Transverse colon (tissue), 3 donors: ENCODE results near the gene CDKN1A.

ENCODE experiments used
- POLR2A ChIP-seq: fragments of 450-650 bp; IDR thresholded peaks from one replicate; pipeline ENCODE4 v1.6.1; 2016; ENCODE audit warnings: antibody characterized with exemption, mild to moderate bottlenecking, moderate library complexity
- TF ChIP-seq, protein P1 (sequence below), 5 experiments: fragments of 200-600 bp in 3 of 5; fragments of 450-650 bp in 2 of 5; sonication (generic) in 3 of 5; IDR thresholded peaks; 1 replicate in 2 of 5; 2 replicates in 3 of 5; pipeline ENCODE4 v1.5.1; 2016 to 2017; ENCODE audit warnings: antibody characterized with exemption in 5 of 5, inconsistent platforms in 3 of 5, mild to moderate bottlenecking in 2 of 5, moderate library complexity in 1 of 5

DNA sequence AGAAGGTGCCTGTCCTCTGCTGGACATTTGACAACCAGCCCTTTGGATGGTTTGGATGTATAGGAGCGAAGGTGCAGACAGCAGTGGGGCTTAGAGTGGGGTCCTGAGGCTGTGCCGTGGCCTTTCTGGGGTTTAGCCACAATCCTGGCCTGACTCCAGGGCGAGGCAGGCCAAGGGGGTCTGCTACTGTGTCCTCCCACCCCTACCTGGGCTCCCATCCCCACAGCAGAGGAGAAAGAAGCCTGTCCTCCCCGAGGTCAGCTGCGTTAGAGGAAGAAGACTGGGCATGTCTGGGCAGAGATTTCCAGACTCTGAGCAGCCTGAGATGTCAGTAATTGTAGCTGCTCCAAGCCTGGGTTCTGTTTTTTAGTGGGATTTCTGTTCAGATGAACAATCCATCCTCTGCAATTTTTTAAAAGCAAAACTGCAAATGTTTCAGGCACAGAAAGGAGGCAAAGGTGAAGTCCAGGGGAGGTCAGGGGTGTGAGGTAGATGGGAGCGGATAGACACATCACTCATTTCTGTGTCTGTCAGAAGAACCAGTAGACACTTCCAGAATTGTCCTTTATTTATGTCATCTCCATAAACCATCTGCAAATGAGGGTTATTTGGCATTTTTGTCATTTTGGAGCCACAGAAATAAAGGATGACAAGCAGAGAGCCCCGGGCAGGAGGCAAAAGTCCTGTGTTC is 1.3 kb upstream of the CDKN1A start:
- TF ChIP-seq, protein P1, sequence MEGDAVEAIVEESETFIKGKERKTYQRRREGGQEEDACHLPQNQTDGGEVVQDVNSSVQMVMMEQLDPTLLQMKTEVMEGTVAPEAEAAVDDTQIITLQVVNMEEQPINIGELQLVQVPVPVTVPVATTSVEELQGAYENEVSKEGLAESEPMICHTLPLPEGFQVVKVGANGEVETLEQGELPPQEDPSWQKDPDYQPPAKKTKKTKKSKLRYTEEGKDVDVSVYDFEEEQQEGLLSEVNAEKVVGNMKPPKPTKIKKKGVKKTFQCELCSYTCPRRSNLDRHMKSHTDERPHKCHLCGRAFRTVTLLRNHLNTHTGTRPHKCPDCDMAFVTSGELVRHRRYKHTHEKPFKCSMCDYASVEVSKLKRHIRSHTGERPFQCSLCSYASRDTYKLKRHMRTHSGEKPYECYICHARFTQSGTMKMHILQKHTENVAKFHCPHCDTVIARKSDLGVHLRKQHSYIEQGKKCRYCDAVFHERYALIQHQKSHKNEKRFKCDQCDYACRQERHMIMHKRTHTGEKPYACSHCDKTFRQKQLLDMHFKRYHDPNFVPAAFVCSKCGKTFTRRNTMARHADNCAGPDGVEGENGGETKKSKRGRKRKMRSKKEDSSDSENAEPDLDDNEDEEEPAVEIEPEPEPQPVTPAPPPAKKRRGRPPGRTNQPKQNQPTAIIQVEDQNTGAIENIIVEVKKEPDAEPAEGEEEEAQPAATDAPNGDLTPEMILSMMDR (IDR thresholded peaks at IDR 0.05) = no peak
- no peak for TF ChIP-seq POLR2A
